RWPE2 (cell line): Measurements from ENCODE around the gene ATIC.

Experiments
- ATAC-seq: fragments of 200-7000 bp; cut with Tn5 transposase; 3 replicates; pipeline ENCODE4 v1.9.1; 2021; ENCODE audit warnings: low read depth
- DNase-seq: peaks from one replicate; pipeline ENCODE4 v3.0.0-alpha.2; 2020; ENCODE audit warnings: low spot score
- H3K27ac ChIP-seq: fragments of 450-650 bp; 2 replicates; pipeline ENCODE4 v1.5.1; 2017; ENCODE audit warnings: mild to moderate bottlenecking; ENCODE audit not compliant: poor library complexity, severe bottlenecking
- H3K27me3 ChIP-seq: fragments of 250-450 bp; sonication (Bioruptor Pico); 2 replicates; pipeline ENCODE4 v1.5.1; 2021; ENCODE audit warnings: mild to moderate bottlenecking, moderate library complexity; ENCODE audit not compliant: insufficient read depth, poor library complexity, severe bottlenecking
- H3K36me3 ChIP-seq: fragments of 250-450 bp; sonication (Bioruptor Pico); 2 replicates; pipeline ENCODE4 v1.5.1; 2020; ENCODE audit warnings: low read depth, mild to moderate bottlenecking, moderate library complexity
- H3K4me1 ChIP-seq: fragments of 250-450 bp; sonication (Bioruptor Pico); 2 replicates; pipeline ENCODE4 v1.5.1; 2021; ENCODE audit warnings: mild to moderate bottlenecking, moderate library complexity; ENCODE audit not compliant: insufficient read depth, poor library complexity, severe bottlenecking
- H3K4me3 ChIP-seq: fragments of 250-450 bp; sonication (Bioruptor Pico); 2 replicates; pipeline ENCODE4 v1.5.1; 2021; ENCODE audit warnings: mild to moderate bottlenecking, moderate library complexity; ENCODE audit not compliant: severe bottlenecking
- H3K9me3 ChIP-seq: fragments of 250-450 bp; sonication (Bioruptor Pico); 2 replicates; pipeline ENCODE4 v1.5.1; 2021; ENCODE audit warnings: mild to moderate bottlenecking, moderate library complexity; ENCODE audit not compliant: severe bottlenecking
- TF ChIP-seq, protein P1 (sequence below): fragments of 450-650 bp; IDR thresholded peaks from one replicate; pipeline ENCODE4 v1.5.1; 2017; ENCODE audit warnings: mild to moderate bottlenecking, moderate library complexity; ENCODE audit not compliant: poor library complexity, severe bottlenecking

The ATIC gene

DNA sequence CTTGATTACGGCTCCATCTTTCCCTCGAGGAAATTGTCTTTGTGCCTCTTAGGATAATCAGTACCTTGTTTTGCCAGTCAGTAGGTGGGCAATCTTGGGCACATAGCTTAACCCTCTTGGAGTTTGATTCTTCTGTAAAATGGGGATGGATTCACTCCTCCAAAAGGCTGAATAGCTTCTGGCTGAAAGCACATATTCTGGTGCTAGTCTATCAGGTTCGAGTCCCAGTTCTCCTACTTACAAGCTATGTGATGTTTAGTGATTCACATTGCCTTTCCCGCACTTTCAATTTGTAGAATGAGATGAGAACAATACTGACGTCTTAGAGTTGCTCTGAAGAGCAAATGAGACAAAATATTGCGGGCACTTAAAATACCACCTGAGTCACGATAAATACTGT, 43.9 kb downstream of the ATIC start:
- Histone ChIP-seq H3K9me3 (no peaks in the 10 kb centered on the region), H3K27me3 (no peaks in the 10 kb centered on the region), H3K36me3 (peaks cover 14% of the 10 kb centered on the region), H3K4me1 (no peaks in the 10 kb centered on the region), H3K4me3 (no peak overlapping the region), H3K27ac (no peak overlapping the region)
- TF ChIP-seq, protein P1, sequence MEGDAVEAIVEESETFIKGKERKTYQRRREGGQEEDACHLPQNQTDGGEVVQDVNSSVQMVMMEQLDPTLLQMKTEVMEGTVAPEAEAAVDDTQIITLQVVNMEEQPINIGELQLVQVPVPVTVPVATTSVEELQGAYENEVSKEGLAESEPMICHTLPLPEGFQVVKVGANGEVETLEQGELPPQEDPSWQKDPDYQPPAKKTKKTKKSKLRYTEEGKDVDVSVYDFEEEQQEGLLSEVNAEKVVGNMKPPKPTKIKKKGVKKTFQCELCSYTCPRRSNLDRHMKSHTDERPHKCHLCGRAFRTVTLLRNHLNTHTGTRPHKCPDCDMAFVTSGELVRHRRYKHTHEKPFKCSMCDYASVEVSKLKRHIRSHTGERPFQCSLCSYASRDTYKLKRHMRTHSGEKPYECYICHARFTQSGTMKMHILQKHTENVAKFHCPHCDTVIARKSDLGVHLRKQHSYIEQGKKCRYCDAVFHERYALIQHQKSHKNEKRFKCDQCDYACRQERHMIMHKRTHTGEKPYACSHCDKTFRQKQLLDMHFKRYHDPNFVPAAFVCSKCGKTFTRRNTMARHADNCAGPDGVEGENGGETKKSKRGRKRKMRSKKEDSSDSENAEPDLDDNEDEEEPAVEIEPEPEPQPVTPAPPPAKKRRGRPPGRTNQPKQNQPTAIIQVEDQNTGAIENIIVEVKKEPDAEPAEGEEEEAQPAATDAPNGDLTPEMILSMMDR, result no peak
- DNase-seq (no peak), ATAC-seq (no peak; the same call in 2 of the 3 replicates)

DNA sequence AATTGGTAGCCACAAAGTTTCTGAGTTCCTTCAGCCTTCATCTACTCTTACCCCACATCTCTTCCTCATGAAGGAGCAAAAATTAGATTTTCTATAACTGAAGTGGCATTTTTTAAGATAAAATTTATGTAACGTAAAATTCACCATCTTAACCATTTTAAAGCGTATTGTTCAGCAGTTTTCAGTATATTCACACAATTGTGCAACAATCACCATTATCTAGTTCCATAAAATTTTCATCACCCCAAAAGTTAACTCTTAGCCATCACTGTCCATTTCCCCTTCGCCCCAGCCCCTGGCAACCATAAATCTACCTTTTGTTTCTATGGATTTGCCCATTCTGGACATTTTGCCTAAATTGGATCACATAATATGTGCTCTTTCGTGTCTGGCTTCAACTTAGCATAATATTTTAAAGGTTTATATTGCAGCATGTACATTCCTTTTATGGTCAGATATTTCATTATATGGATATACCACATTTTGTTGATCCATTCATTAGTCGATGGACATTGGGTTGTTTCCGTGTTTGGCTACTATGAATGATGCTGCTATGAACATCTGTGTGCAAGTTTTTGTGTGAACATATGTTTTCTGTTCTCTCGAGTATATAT, 44.6 kb downstream of the ATIC start:
- DNase-seq, result no peak
- no peaks in the 10 kb centered on the region for H3K27me3 ChIP-seq
- H3K4me1 ChIP-seq, result no peaks in the 10 kb centered on the region
- TF ChIP-seq, protein P1, result no peak
- H3K36me3 ChIP-seq, result peaks cover 19% of the 10 kb centered on the region
- no peak overlapping the region for H3K27ac ChIP-seq
- no peak overlapping the region for H3K4me3 ChIP-seq
- ATAC-seq, result no peak
- no peaks in the 10 kb centered on the region for H3K9me3 ChIP-seq

DNA sequence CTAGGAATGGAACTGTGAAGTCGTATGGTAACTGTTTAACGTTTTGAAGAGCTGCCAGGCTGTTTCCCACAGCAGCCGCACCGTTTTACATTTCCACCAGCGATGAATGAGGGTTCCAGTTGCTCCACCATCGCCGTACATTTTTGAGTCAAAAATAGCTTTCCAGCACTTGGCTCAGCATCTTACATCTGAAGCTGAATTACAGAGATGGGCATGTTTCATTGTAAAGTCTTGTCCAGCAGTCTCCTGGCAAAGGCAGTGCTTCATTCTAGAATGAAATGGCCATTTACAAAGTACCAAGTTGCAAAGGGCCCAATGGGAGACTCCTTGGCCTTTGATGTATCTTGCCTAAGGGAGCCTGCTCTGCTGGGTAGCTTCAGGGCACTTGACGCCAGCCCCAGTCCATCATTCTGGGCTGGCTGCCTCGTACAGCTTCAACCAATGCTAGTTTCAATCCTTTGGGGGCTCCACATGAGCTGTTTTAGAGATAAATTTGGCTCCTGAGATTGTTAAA, 45.1 kb downstream of the ATIC start:
- Histone ChIP-seq H3K9me3 (no peaks in the 10 kb centered on the region), H3K4me1 (no peaks in the 10 kb centered on the region), H3K36me3 (peaks cover 23% of the 10 kb centered on the region), H3K4me3 (no peak overlapping the region), H3K27ac (no peak overlapping the region), H3K27me3 (no peaks in the 10 kb centered on the region)
- TF ChIP-seq, protein P1, result no peak
- peak; percentile 16; the same call in 2 of the 3 replicates for ATAC-seq
- no peak for DNase-seq

DNA sequence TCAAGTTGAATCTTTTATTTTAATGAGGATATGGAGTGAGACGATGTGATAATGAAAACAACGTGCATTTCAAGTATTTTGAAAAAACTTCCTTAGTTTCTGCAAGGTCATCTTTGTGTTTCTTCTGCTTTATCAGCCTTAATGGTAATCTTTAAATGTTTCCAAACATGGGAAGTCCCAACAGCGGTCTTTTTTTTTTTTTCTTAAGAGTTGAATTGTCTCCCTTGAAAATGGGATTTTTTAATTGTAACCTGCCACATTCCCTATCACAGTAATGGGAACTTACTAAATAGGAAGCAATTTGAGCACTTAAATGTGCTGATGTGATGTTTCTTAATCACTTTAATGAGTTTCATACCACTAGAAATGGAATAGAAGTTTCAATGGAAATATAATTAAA, 45.8 kb downstream of the ATIC start:
- Histone ChIP-seq H3K4me1 (no peaks in the 10 kb centered on the region), H3K27me3 (no peaks in the 10 kb centered on the region), H3K4me3 (no peak overlapping the region), H3K9me3 (no peaks in the 10 kb centered on the region), H3K27ac (no peak overlapping the region), H3K36me3 (peaks cover 29% of the 10 kb centered on the region)
- ATAC-seq (no peak), DNase-seq (no peak)
- TF ChIP-seq, protein P1, result no peak

DNA sequence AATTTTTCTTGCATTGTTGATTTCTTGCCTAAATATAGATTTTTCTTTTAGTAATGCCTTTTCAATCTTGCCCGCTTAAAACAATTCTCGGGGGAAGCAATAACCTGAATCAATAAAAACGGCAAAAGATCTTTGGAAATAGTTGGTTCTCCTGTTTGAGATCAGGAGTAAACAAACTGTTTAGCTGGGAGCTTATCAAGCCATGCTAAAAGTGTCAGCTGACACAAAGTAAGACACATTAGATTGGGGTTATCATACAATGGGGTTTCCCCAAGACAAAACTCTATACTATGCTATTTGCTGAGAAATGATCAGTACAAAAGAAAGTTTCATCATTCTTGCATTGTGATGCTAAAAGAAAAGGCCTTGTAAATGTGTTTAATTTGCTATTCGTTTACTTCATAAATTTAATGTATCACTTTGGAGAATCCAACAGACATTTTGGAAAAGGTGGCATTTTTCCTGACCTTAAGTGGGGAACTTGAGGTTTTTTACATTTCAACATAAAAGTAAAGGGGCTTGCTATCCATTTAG, 46.5 kb downstream of the ATIC start:
- Histone ChIP-seq H3K36me3 (peaks cover 36% of the 10 kb centered on the region), H3K4me1 (no peaks in the 10 kb centered on the region), H3K4me3 (no peak overlapping the region), H3K27ac (peak overlapping the region; percentile 9), H3K9me3 (no peaks in the 10 kb centered on the region), H3K27me3 (no peaks in the 10 kb centered on the region)
- ATAC-seq (no peak), DNase-seq (no peak)
- TF ChIP-seq, protein P1, result no peak
